GM12878 (cell line): Measurements from ENCODE around the gene ZCCHC24. TPM values are rescaled to one million over a fixed set of nuclear protein-coding genes. Genes with fewer than 3 reads are reported as not detected.

Experiments
- ATAC-seq: fragments of 200-7000 bp; cut with Tn5 transposase; 3 replicates; pipeline ENCODE4 v1.9.1; 2020; ENCODE audit warnings: mild to moderate bottlenecking, moderate library complexity
- BruUV-seq: library from RNA; stranded (reverse); fragments of 400-500 nt; replicated peaks from 2 replicates; lab custom pipeline; 2021; lab: Mats Ljungman, UMichigan
- CTCF ChIA-PET: fragments of 300-600 bp; sonication (Branson Sonifier 250); formaldehyde crosslinking; extraction: SDS; loops from one replicate; lab custom pipeline; 2021; ENCODE audit warnings: inconsistent platforms; lab: Yijun Ruan, JAX
- POLR2A ChIA-PET: fragments of 350-600 bp; formaldehyde crosslinking; extraction: SDS; loops from one replicate; lab custom pipeline; 2021; ENCODE audit warnings: inconsistent platforms; lab: Charles Lee
- RAD21 ChIA-PET: fragments of 300-600 bp; sonication (Branson Sonifier 250); formaldehyde crosslinking; loops from one replicate; lab custom pipeline; 2023; ENCODE audit warnings: antibody characterized with exemption; ENCODE audit not compliant: unreplicated experiment; lab: Charles Lee
- SMC1A ChIA-PET: fragments of 300-600 bp; sonication (Branson Sonifier 250); formaldehyde crosslinking; loops from one replicate; lab custom pipeline; 2023; ENCODE audit not compliant: unreplicated experiment, uncharacterized antibody; lab: Charles Lee
- DNase-seq: peaks from one replicate; pipeline ENCODE4 v3.0.0-alpha.2; 2011; ENCODE audit warnings: low read depth, low spot score
- FAIRE-seq: peaks from 3 replicates; lab custom pipeline; 2011; peaks lifted over from hg19 to GRCh38; lab: Jason Lieb, UNC
- H2AFZ ChIP-seq: 2 replicates; pipeline ENCODE4 v1.6.0; 2011; ENCODE audit warnings: low read depth, low read length, control low read depth; ENCODE audit not compliant: control insufficient read depth
- H3K27ac ChIP-seq: 2 replicates; pipeline ENCODE4 v1.5.1; 2011; ENCODE audit warnings: control low read depth; ENCODE audit not compliant: control insufficient read depth, insufficient read depth
- H3K27me3 ChIP-seq, 2 experiments: replicated peaks in 1 of 2; 2 replicates each; pipeline versions ENCODE4 v1.6.0 to v1.6.1; 2011; ENCODE audit warnings: low read length in 1 of 2; ENCODE audit not compliant: control insufficient read depth in 2 of 2, insufficient read depth in 2 of 2
- H3K36me3 ChIP-seq, 2 experiments: 2 replicates each; pipeline ENCODE4 v1.5.1; 2011; ENCODE audit warnings: low read length in 1 of 2; ENCODE audit not compliant: control insufficient read depth in 2 of 2, insufficient read depth in 2 of 2
- H3K4me1 ChIP-seq: 2 replicates; pipeline ENCODE4 v1.6.1; 2011; ENCODE audit warnings: mild to moderate bottlenecking, low read length, moderate library complexity, mixed read lengths; ENCODE audit not compliant: control insufficient read depth, insufficient read depth
- H3K4me2 ChIP-seq: 2 replicates; pipeline ENCODE4 v1.6.0; 2011; ENCODE audit warnings: control low read depth; ENCODE audit not compliant: control insufficient read depth, insufficient read depth
- H3K4me3 ChIP-seq: fragments of 200-600 bp; sonication (generic); 2 replicates; pipeline ENCODE4 v1.5.1; 2016
- H3K79me2 ChIP-seq: 2 replicates; pipeline ENCODE4 v1.6.0; 2011; ENCODE audit warnings: low read length; ENCODE audit not compliant: control insufficient read depth, insufficient read depth
- H3K9ac ChIP-seq: 2 replicates; pipeline ENCODE4 v1.8.0; 2011; ENCODE audit warnings: low read length, control low read depth, mixed read lengths; ENCODE audit not compliant: control insufficient read depth, insufficient read depth
- H3K9me3 ChIP-seq: replicated peaks from 3 replicates; pipeline ENCODE4 v1.5.1; 2011; ENCODE audit warnings: mild to moderate bottlenecking, low read length; ENCODE audit not compliant: control insufficient read depth, insufficient read depth
- H4K20me1 ChIP-seq: 2 replicates; pipeline ENCODE4 v1.6.0; 2011; ENCODE audit not compliant: control insufficient read depth, insufficient read depth
- ASH2L ChIP-seq: fragments of 300-600, 200-600 bp; sonication (generic); IDR thresholded peaks from 2 replicates; pipeline ENCODE4 v1.6.1; 2017; ENCODE audit warnings: low read depth, mild to moderate bottlenecking, borderline replicate concordance
- BCL3 ChIP-seq: IDR thresholded peaks from 2 replicates; pipeline ENCODE4 v1.6.1; 2011; ENCODE audit warnings: borderline replicate concordance, low read depth, mild to moderate bottlenecking, moderate library complexity, low read length; ENCODE audit not compliant: insufficient read depth, poor library complexity, severe bottlenecking
- CHD4 ChIP-seq: fragments of 200-600 bp; sonication (generic); IDR thresholded peaks from 2 replicates; pipeline ENCODE4 v1.6.1; 2016; ENCODE audit warnings: mild to moderate bottlenecking
- CTCF ChIP-seq, 3 experiments: IDR thresholded peaks in 2 of 3; conservative IDR thresholded peaks in 1 of 3; 2 replicates each; pipeline ENCODE4 v1.5.1; 2011; ENCODE audit warnings: low read depth in 3 of 3, low read length in 3 of 3, mild to moderate bottlenecking in 3 of 3, control low read depth in 2 of 3, moderate library complexity in 2 of 3, inconsistent platforms in 1 of 3, mixed read lengths in 1 of 3; ENCODE audit not compliant: control insufficient read depth in 2 of 3, insufficient read depth in 1 of 3; ENCODE audit errors: extremely low read depth in 1 of 3
- E4F1 ChIP-seq: fragments of 450-650 bp; IDR thresholded peaks from 2 replicates; pipeline ENCODE4 v1.6.1; 2018; ENCODE audit warnings: borderline replicate concordance, mild to moderate bottlenecking; ENCODE audit not compliant: partially characterized antibody
- HDAC2 ChIP-seq: fragments of 200-600 bp; sonication (generic); IDR thresholded peaks from 2 replicates; pipeline ENCODE4 v1.6.1; 2017
- JUNB ChIP-seq: IDR thresholded peaks from 2 replicates; pipeline ENCODE4 v1.6.1; 2016; ENCODE audit warnings: antibody characterized with exemption, mild to moderate bottlenecking
- MEF2A ChIP-seq: IDR thresholded peaks from 2 replicates; pipeline ENCODE4 v1.6.1; 2011; ENCODE audit warnings: low read depth, mild to moderate bottlenecking, low read length, moderate library complexity; ENCODE audit not compliant: insufficient read depth
- MYB ChIP-seq: fragments of 150-350 bp; IDR thresholded peaks from 2 replicates; pipeline ENCODE4 v1.6.1; 2014; ENCODE audit warnings: mild to moderate bottlenecking, low read depth, low read length, borderline replicate concordance
- NFIC ChIP-seq: IDR thresholded peaks from 2 replicates; pipeline ENCODE4 v1.6.1; 2012; ENCODE audit warnings: low read depth, mild to moderate bottlenecking, inconsistent platforms, low read length, moderate library complexity
- NR2F1 ChIP-seq: fragments of 450-650 bp; conservative IDR thresholded peaks from 2 replicates; pipeline ENCODE4 v1.6.1; 2017; ENCODE audit warnings: mild to moderate bottlenecking
- NRF1 ChIP-seq: conservative IDR thresholded peaks from 2 replicates; pipeline ENCODE4 v1.6.1; 2011; ENCODE audit warnings: mild to moderate bottlenecking, low read depth, low read length, improper control_type of control experiment
- PAX8 ChIP-seq: fragments of 450-650 bp; IDR thresholded peaks from 2 replicates; pipeline ENCODE4 v1.6.1; 2017; ENCODE audit warnings: mild to moderate bottlenecking, moderate library complexity
- RELA ChIP-seq: fragments of 450-650 bp; IDR thresholded peaks from 2 replicates; pipeline ENCODE4 v1.8.0; 2014; ENCODE audit warnings: borderline replicate concordance; ENCODE audit not compliant: partially characterized antibody
- STAT1 ChIP-seq: fragments of 450-650 bp; conservative IDR thresholded peaks from 2 replicates; pipeline ENCODE4 v1.6.1; 2014; ENCODE audit warnings: antibody characterized with exemption, mild to moderate bottlenecking
- ZBED1 ChIP-seq: IDR thresholded peaks from 2 replicates; pipeline ENCODE4 v1.6.1; 2016; ENCODE audit warnings: borderline replicate concordance
- ZNF274 ChIP-seq: IDR thresholded peaks from one replicate; pipeline ENCODE4 v1.8.0; 2011; ENCODE audit not compliant: insufficient read length, insufficient read depth
- WGBS: methylation state at CpG from one replicate; pipeline ENCODE4 v1.1.6; 2016; ENCODE audit warnings: low lambda C conversion rate; ENCODE audit not compliant: insufficient replicate concordance, insufficient coverage; ENCODE audit errors: missing lambda C conversion rate; 5-methylcytosine and 5-hydroxymethylcytosine counted together
- in situ Hi-C: fragments of 300-500 bp; cut with MboI; formaldehyde crosslinking; loops from 9 replicates; pipeline ENCODE4 v1.14.3; 2018; ENCODE audit warnings: mixed read lengths
- intact Hi-C: fragments of 100-400 bp; cut with micrococcal nuclease; formaldehyde crosslinking; loops from one replicate; pipeline ENCODE4 v1.14.2; 2022; ENCODE audit not compliant: unreplicated experiment
- polyA plus RNA-seq, 11 experiments: library from polyadenylated mRNA; depleted of rRNA in 4 of 11; unstranded in 6 of 11; stranded (reverse) in 5 of 11; fragments of >200 nt; fragmentation: Nextera tagmentation in 4 of 11; fragmentation: Illumina TruSeq in 1 of 11; extraction: Ambion mirVana in 4 of 11; extraction: Trizol in 1 of 11; gene quantifications; 1 replicate in 1 of 11; 2 replicates in 10 of 11; pipeline versions ENCODE4 v1.2.1 to v1.2.3, GENCODE V29; 2011 to 2016; ENCODE audit warnings: inconsistent platforms in 2 of 11, missing spikeins in 2 of 11, low read depth in 1 of 11
- total RNA-seq, 4 experiments: library from RNA; depleted of rRNA in 3 of 4; stranded (reverse); fragments of >200 nt in 3 of 4; fragmentation: Illumina TruSeq in 1 of 4; extraction: Trizol in 1 of 4; gene quantifications; 2 replicates each; pipeline versions ENCODE4 v1.2.1 to v1.2.3, GENCODE V29; 2013 to 2021

The ZCCHC24 gene
- total and polyA plus RNA-seq, 10 of the 15 experiments (the other 5 are each of a cell fraction or from before 2014, with no cell fraction given): 0.02 to 0.62 (median 0.04) TPM; not detected in 4

- no peak for TF ChIP-seq NR2F1
- TF ChIP-seq NFIC: no peak
- TF ChIP-seq ZBED1: no peak
- TF ChIP-seq BCL3: no peak
- no peak for TF ChIP-seq JUNB
- no peak for TF ChIP-seq NRF1
- no peak for TF ChIP-seq RELA
- TF ChIP-seq MEF2A: no peak
- no peak for TF ChIP-seq ZNF274
- TF ChIP-seq PAX8: no peak
These were observed 53.4 kb downstream of the ZCCHC24 start (continued) for GRCh38 chr10:79392020-79392398.

- 54% methylated on average over 12 of the region's 12 CpGs for WGBS
- Histone ChIP-seq H3K4me1 (peaks cover 6% of the 10 kb centered on the region; the same call in 1 of the 2 replicates), H2AFZ (no peak overlapping the region), H3K9ac (no peak overlapping the region), H3K27me3 (no peaks in the 10 kb centered on the region; a peak in 1 of 4 replicates), H3K9me3 (no peaks in the 10 kb centered on the region), H3K36me3 (no peaks in the 10 kb centered on the region), H3K79me2 (no peaks in the 10 kb centered on the region), H3K4me2 (no peak overlapping the region), H3K4me3 (no peak overlapping the region), H3K27ac (no peak overlapping the region), H4K20me1 (no peaks in the 10 kb centered on the region)
- DNase-seq (no peak), ATAC-seq (no peak), FAIRE-seq (no peak)
- CTCF ChIA-PET: interaction anchor here (1.0 to 4.1 kb wide), 3 partner anchors 17 to 46 kb away, joined by 3 to 25 read pairs (median 3); no protein-coding TSS in a partner anchor
- BruUV-seq: no TSS peak
- intact Hi-C loops: no loop called here
- POLR2A ChIA-PET: no interaction called here
- SMC1A ChIA-PET: no interaction called here
- RAD21 ChIA-PET: interaction anchor here (0.9 kb wide), 1 partner anchor 96 kb away, joined by 3 read pairs; no protein-coding TSS in a partner anchor
- in situ Hi-C loops: no loop called here
- TF ChIP-seq CTCF (IDR thresholded peaks at IDR 0.05 in 2 of 3, conservative IDR thresholded peaks at IDR 0.05 in 1 of 3; ENCODE audit: control insufficient read depth in 2 of 3, extremely low read depth in 1 of 3, insufficient read depth in 1 of 3, low read depth in 3 of 3, low read length in 3 of 3) (no peak), E4F1 (no peak), CHD4 (no peak), ASH2L (no peak), NR2F1 (no peak), MYB (no peak), STAT1 (no peak), HDAC2 (no peak), NRF1 (no peak)
These were observed 54.0 kb downstream of the ZCCHC24 start for GRCh38 chr10:79391231-79392019.
